Thyroid gland (tissue), 4 donors: ENCODE results near the gene XPO4. TPM values are rescaled to one million over a fixed set of nuclear protein-coding genes. Genes with fewer than 3 reads are reported as not detected.
A peak's percentile ranks its signal among the peaks of the same experiment; 100 is the strongest.

Experiments used
- DNase-seq, 2 donors: peaks; one replicate each; pipeline ENCODE4 v3.0.0-alpha.2; 2019
- H3K27ac ChIP-seq, 3 donors: fragments of 200-600 bp; sonication (generic); 1 replicate in 2 of 3; 2 replicates in 1 of 3; pipeline ENCODE4 v1.5.1; 2016 to 2019; ENCODE audit warnings: mild to moderate bottlenecking in 1 of 3, moderate library complexity in 1 of 3
- H3K27me3 ChIP-seq: fragments of 200-600 bp; sonication (generic); one replicate; pipeline ENCODE4 v1.5.1; 2019
- H3K36me3 ChIP-seq, 2 donors: fragments of 200-600 bp; sonication (generic); one replicate each; pipeline ENCODE4 v1.5.1; 2016 to 2019
- H3K4me1 ChIP-seq, 2 donors: fragments of 200-600 bp; sonication (generic); one replicate each; pipeline ENCODE4 v1.5.1; 2017 to 2019
- H3K4me3 ChIP-seq, 3 donors: fragments of 200-600 bp; sonication (generic); replicated peaks in 1 of 3; 1 replicate in 2 of 3; 2 replicates in 1 of 3; pipeline ENCODE4 v1.5.1; 2016; ENCODE audit warnings: mild to moderate bottlenecking in 1 of 3
- H3K9me3 ChIP-seq: fragments of 200-600 bp; sonication (generic); one replicate; pipeline ENCODE4 v1.5.1; 2017
- POLR2A ChIP-seq, 2 donors: fragments of 450-650 bp; IDR thresholded peaks; one replicate each; pipeline ENCODE4 v1.6.1; 2017; ENCODE audit warnings: antibody characterized with exemption in 2 of 2, mild to moderate bottlenecking in 2 of 2, moderate library complexity in 1 of 2
- WGBS, 2 donors: methylation state at CpG; one replicate each; pipeline ENCODE4 v1.1.5; 2017; 5-methylcytosine and 5-hydroxymethylcytosine counted together
- intact Hi-C: fragments of 100-400 bp; cut with DNase I; formaldehyde crosslinking; loops from one replicate; pipeline ENCODE4 v1.15.1; 2023
- total RNA-seq, 4 donors: library from RNA; depleted of rRNA; stranded (reverse); fragments of >200 nt; gene quantifications; one replicate each; pipeline ENCODE4 v1.2.3, GENCODE V29; 2016
- TF ChIP-seq, protein P1 (sequence below), 6 experiments: fragments of 200-600 bp in 3 of 6; fragments of 450-650 bp in 3 of 6; sonication (generic) in 3 of 6; IDR thresholded peaks; one replicate each; pipeline ENCODE4 v1.5.1; 2016 to 2019; ENCODE audit warnings: antibody characterized with exemption in 6 of 6, mild to moderate bottlenecking in 2 of 6, inconsistent platforms in 1 of 6, moderate library complexity in 1 of 6

Gene XPO4
- total RNA-seq, 4 donors from 2014 or later = 15.7 to 30.8 (median 29.1) TPM

GRCh38 chr13:20831254-20831653, 71.3 kb downstream of the XPO4 start:
- H3K27ac ChIP-seq = no peak overlapping the region
- TF ChIP-seq, protein P1, sequence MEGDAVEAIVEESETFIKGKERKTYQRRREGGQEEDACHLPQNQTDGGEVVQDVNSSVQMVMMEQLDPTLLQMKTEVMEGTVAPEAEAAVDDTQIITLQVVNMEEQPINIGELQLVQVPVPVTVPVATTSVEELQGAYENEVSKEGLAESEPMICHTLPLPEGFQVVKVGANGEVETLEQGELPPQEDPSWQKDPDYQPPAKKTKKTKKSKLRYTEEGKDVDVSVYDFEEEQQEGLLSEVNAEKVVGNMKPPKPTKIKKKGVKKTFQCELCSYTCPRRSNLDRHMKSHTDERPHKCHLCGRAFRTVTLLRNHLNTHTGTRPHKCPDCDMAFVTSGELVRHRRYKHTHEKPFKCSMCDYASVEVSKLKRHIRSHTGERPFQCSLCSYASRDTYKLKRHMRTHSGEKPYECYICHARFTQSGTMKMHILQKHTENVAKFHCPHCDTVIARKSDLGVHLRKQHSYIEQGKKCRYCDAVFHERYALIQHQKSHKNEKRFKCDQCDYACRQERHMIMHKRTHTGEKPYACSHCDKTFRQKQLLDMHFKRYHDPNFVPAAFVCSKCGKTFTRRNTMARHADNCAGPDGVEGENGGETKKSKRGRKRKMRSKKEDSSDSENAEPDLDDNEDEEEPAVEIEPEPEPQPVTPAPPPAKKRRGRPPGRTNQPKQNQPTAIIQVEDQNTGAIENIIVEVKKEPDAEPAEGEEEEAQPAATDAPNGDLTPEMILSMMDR (IDR thresholded peaks at IDR 0.05) = no peak
- TF ChIP-seq POLR2A (IDR thresholded peaks at IDR 0.05) = no peak
- H3K36me3 ChIP-seq = no peaks in the 10 kb centered on the region
- no peak overlapping the region for H3K4me3 ChIP-seq
- H3K4me1 ChIP-seq = peaks cover 7 to 8% of the 10 kb centered on the region in 2 donors
- WGBS, 2 donors = 94 to 96% methylated on average over 2 of the region's 2 CpGs
- intact Hi-C loops = loop anchor here (10.0 kb wide), 1 partner anchor 316 kb away; no protein-coding TSS in a partner anchor
- no peaks in the 10 kb centered on the region for H3K27me3 ChIP-seq
- no peaks in the 10 kb centered on the region for H3K9me3 ChIP-seq
- DNase-seq = no peak

- TF ChIP-seq POLR2A (IDR thresholded peaks at IDR 0.05) = no peak
- TF ChIP-seq, protein P1 (IDR thresholded peaks at IDR 0.05) = peak; percentile 59 to 88 (median 74)
- intact Hi-C loops = loop anchor here (10.0 kb wide), 1 partner anchor 334 kb away; no protein-coding TSS in a partner anchor
- Histone ChIP-seq H3K4me3 (no peak overlapping the region), H3K4me1 (peaks cover 12 to 18% of the 10 kb centered on the region in 2 donors), H3K27me3 (no peaks in the 10 kb centered on the region), H3K9me3 (no peaks in the 10 kb centered on the region), H3K36me3 (no peaks in the 10 kb centered on the region), H3K27ac (peak overlapping the region in 1 of 3 donors; percentile 21)
- WGBS, 2 donors = 26 to 30% methylated on average over 5 of the region's 5 CpGs
- DNase-seq = peak in 1 of 2 donors; percentile 23
These were observed 73.8 kb downstream of the XPO4 start for GRCh38 chr13:20828539-20829364.

DNA sequence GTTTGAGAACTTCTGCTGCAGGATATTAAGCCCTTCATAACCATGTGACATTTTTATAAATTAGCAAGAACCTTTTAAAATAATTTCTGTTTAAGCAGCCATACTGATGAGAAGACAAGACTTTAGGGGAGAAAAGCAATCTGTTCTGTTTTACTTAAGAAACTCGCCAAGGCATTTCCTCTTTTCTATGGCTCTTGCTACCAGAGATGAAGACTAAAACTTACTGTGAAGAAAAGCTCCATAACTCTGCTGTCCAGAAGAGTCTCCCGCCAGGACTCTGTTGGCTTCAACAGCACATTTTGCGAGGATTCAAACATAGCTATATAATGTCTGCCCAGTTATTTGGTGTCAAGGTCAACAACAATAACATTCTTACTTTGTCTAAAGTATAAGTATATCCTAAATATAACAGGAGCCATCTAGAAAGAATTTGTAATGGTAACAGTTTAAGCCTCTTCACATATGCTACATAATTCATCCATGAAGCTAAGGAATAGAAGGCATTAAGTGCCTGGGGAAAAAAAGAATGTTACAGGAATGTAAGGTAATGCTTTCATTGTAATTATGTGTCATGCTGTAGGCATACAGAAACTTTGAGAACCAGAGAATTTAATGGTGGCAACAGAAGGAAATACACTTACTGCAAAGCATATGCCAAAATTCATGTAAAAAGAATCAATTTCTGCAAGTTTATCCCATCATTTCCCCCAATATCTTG, 75.5 kb downstream of the XPO4 start:
- no peak overlapping the region for H3K4me3 ChIP-seq
- WGBS, 2 donors = 86 to 92% methylated on average over 3 of the region's 3 CpGs
- H3K36me3 ChIP-seq = no peaks in the 10 kb centered on the region
- intact Hi-C loops = loop anchor here (2.0 to 10.0 kb wide), 2 partner anchors 116 to 332 kb away; no protein-coding TSS in a partner anchor
- peaks cover 12 to 13% of the 10 kb centered on the region in 2 donors for H3K4me1 ChIP-seq
- TF ChIP-seq, protein P1 (IDR thresholded peaks at IDR 0.05) = no peak
- TF ChIP-seq POLR2A (IDR thresholded peaks at IDR 0.05) = no peak
- no peak overlapping the region for H3K27ac ChIP-seq
- H3K27me3 ChIP-seq = no peaks in the 10 kb centered on the region
- DNase-seq = no peak
- no peaks in the 10 kb centered on the region for H3K9me3 ChIP-seq

- intact Hi-C loops = loop anchor here (2.0 to 10.0 kb wide), 2 partner anchors 116 to 332 kb away; no protein-coding TSS in a partner anchor
- no peak for DNase-seq
- 93 to 95% methylated on average over 5 of the region's 5 CpGs for WGBS, 2 donors
- Histone ChIP-seq H3K9me3 (no peaks in the 10 kb centered on the region), H3K27ac (no peak overlapping the region), H3K4me3 (no peak overlapping the region), H3K36me3 (no peaks in the 10 kb centered on the region), H3K27me3 (no peaks in the 10 kb centered on the region), H3K4me1 (peaks cover 12 to 13% of the 10 kb centered on the region in 2 donors)
- TF ChIP-seq, protein P1 (IDR thresholded peaks at IDR 0.05) = no peak
- no peak for TF ChIP-seq POLR2A (IDR thresholded peaks at IDR 0.05)
These were observed 76.2 kb downstream of the XPO4 start for GRCh38 chr13:20826301-20826700.
